GM12878 (cell line): ENCODE measurements around the gene EIF2S3B. TPM values are rescaled to one million over a fixed set of nuclear protein-coding genes. Genes with fewer than 3 reads are reported as not detected.

ENCODE experiments used
- ATAC-seq: fragments of 200-7000 bp; cut with Tn5 transposase; 3 replicates; pipeline ENCODE4 v1.9.1; 2020; ENCODE audit warnings: mild to moderate bottlenecking, moderate library complexity
- BruUV-seq: library from RNA; stranded (reverse); fragments of 400-500 nt; replicated peaks from 2 replicates; lab custom pipeline; 2021; lab: Mats Ljungman, UMichigan
- CTCF ChIA-PET: fragments of 300-600 bp; sonication (Branson Sonifier 250); formaldehyde crosslinking; extraction: SDS; loops from one replicate; lab custom pipeline; 2021; ENCODE audit warnings: inconsistent platforms; lab: Yijun Ruan, JAX
- POLR2A ChIA-PET: fragments of 350-600 bp; formaldehyde crosslinking; extraction: SDS; loops from one replicate; lab custom pipeline; 2021; ENCODE audit warnings: inconsistent platforms; lab: Charles Lee
- RAD21 ChIA-PET: fragments of 300-600 bp; sonication (Branson Sonifier 250); formaldehyde crosslinking; loops from one replicate; lab custom pipeline; 2023; ENCODE audit warnings: antibody characterized with exemption; ENCODE audit not compliant: unreplicated experiment; lab: Charles Lee
- SMC1A ChIA-PET: fragments of 300-600 bp; sonication (Branson Sonifier 250); formaldehyde crosslinking; loops from one replicate; lab custom pipeline; 2023; ENCODE audit not compliant: unreplicated experiment, uncharacterized antibody; lab: Charles Lee
- DNase-seq: peaks from one replicate; pipeline ENCODE4 v3.0.0-alpha.2; 2011; ENCODE audit warnings: low read depth, low spot score
- FAIRE-seq: peaks from 3 replicates; lab custom pipeline; 2011; peaks lifted over from hg19 to GRCh38; lab: Jason Lieb, UNC
- H2AFZ ChIP-seq: 2 replicates; pipeline ENCODE4 v1.6.0; 2011; ENCODE audit warnings: low read depth, low read length, control low read depth; ENCODE audit not compliant: control insufficient read depth
- H3K27ac ChIP-seq: 2 replicates; pipeline ENCODE4 v1.5.1; 2011; ENCODE audit warnings: control low read depth; ENCODE audit not compliant: control insufficient read depth, insufficient read depth
- H3K27me3 ChIP-seq, 2 experiments: replicated peaks in 1 of 2; 2 replicates each; pipeline versions ENCODE4 v1.6.0 to v1.6.1; 2011; ENCODE audit warnings: low read length in 1 of 2; ENCODE audit not compliant: control insufficient read depth in 2 of 2, insufficient read depth in 2 of 2
- H3K36me3 ChIP-seq, 2 experiments: 2 replicates each; pipeline ENCODE4 v1.5.1; 2011; ENCODE audit warnings: low read length in 1 of 2; ENCODE audit not compliant: control insufficient read depth in 2 of 2, insufficient read depth in 2 of 2
- H3K4me1 ChIP-seq: 2 replicates; pipeline ENCODE4 v1.6.1; 2011; ENCODE audit warnings: mild to moderate bottlenecking, low read length, moderate library complexity, mixed read lengths; ENCODE audit not compliant: control insufficient read depth, insufficient read depth
- H3K4me2 ChIP-seq: 2 replicates; pipeline ENCODE4 v1.6.0; 2011; ENCODE audit warnings: control low read depth; ENCODE audit not compliant: control insufficient read depth, insufficient read depth
- H3K4me3 ChIP-seq: fragments of 200-600 bp; sonication (generic); 2 replicates; pipeline ENCODE4 v1.5.1; 2016
- H3K79me2 ChIP-seq: 2 replicates; pipeline ENCODE4 v1.6.0; 2011; ENCODE audit warnings: low read length; ENCODE audit not compliant: control insufficient read depth, insufficient read depth
- H3K9ac ChIP-seq: 2 replicates; pipeline ENCODE4 v1.8.0; 2011; ENCODE audit warnings: low read length, control low read depth, mixed read lengths; ENCODE audit not compliant: control insufficient read depth, insufficient read depth
- H3K9me3 ChIP-seq: replicated peaks from 3 replicates; pipeline ENCODE4 v1.5.1; 2011; ENCODE audit warnings: mild to moderate bottlenecking, low read length; ENCODE audit not compliant: control insufficient read depth, insufficient read depth
- H4K20me1 ChIP-seq: 2 replicates; pipeline ENCODE4 v1.6.0; 2011; ENCODE audit not compliant: control insufficient read depth, insufficient read depth
- ATF2 ChIP-seq: IDR thresholded peaks from 2 replicates; pipeline ENCODE4 v1.6.1; 2012; ENCODE audit warnings: low read length, inconsistent platforms
- ATF7 ChIP-seq: fragments of 450-650 bp; IDR thresholded peaks from 2 replicates; pipeline ENCODE4 v1.6.1; 2016; ENCODE audit warnings: low read depth, mild to moderate bottlenecking
- DPF2 ChIP-seq: fragments of 450-650 bp; IDR thresholded peaks from 2 replicates; pipeline ENCODE4 v1.6.1; 2017; ENCODE audit warnings: mild to moderate bottlenecking
- JUND ChIP-seq: IDR thresholded peaks from 2 replicates; pipeline ENCODE4 v1.6.1; 2012; ENCODE audit warnings: low read depth, mild to moderate bottlenecking, low read length, improper control_type of control experiment, moderate library complexity
- KDM1A ChIP-seq: fragments of 200-600 bp; sonication (generic); IDR thresholded peaks from 2 replicates; pipeline ENCODE4 v1.6.1; 2016; ENCODE audit warnings: borderline replicate concordance
- PAX5 ChIP-seq: IDR thresholded peaks from 2 replicates; pipeline ENCODE4 v1.6.1; 2011; ENCODE audit warnings: low read depth, low read length, borderline replicate concordance
- RAD21 ChIP-seq: IDR thresholded peaks from 2 replicates; pipeline ENCODE4 v1.6.1; 2011; ENCODE audit warnings: mild to moderate bottlenecking, low read depth, low read length, moderate library complexity; ENCODE audit not compliant: insufficient read depth
- RCOR1 ChIP-seq: conservative IDR thresholded peaks from 2 replicates; pipeline ENCODE4 v1.6.1; 2012; ENCODE audit warnings: low read depth, low read length, improper control_type of control experiment
- SMC3 ChIP-seq: IDR thresholded peaks from 2 replicates; pipeline ENCODE4 v1.6.1; 2011; ENCODE audit warnings: low read length, improper control_type of control experiment, borderline replicate concordance
- TCF3 ChIP-seq: IDR thresholded peaks from 2 replicates; pipeline ENCODE4 v1.6.1; 2012; ENCODE audit warnings: low read depth, mild to moderate bottlenecking, low read length, borderline replicate concordance; ENCODE audit not compliant: insufficient read depth
- YBX1 ChIP-seq: fragments of 450-650 bp; IDR thresholded peaks from 2 replicates; pipeline ENCODE4 v1.6.1; 2016; ENCODE audit warnings: antibody characterized with exemption
- ZBTB11 ChIP-seq: fragments of 450-650 bp; formaldehyde crosslinking; IDR thresholded peaks from 2 replicates; pipeline ENCODE4 v1.5.0; 2022; ENCODE audit warnings: mild to moderate bottlenecking, missing genetic modification characterization
- WGBS: methylation state at CpG from one replicate; pipeline ENCODE4 v1.1.6; 2016; ENCODE audit warnings: low lambda C conversion rate; ENCODE audit not compliant: insufficient replicate concordance, insufficient coverage; ENCODE audit errors: missing lambda C conversion rate; 5-methylcytosine and 5-hydroxymethylcytosine counted together
- in situ Hi-C: fragments of 300-500 bp; cut with MboI; formaldehyde crosslinking; loops from 9 replicates; pipeline ENCODE4 v1.14.3; 2018; ENCODE audit warnings: mixed read lengths
- intact Hi-C: fragments of 100-400 bp; cut with micrococcal nuclease; formaldehyde crosslinking; loops from one replicate; pipeline ENCODE4 v1.14.2; 2022; ENCODE audit not compliant: unreplicated experiment
- polyA plus RNA-seq, 11 experiments: library from polyadenylated mRNA; depleted of rRNA in 4 of 11; unstranded in 6 of 11; stranded (reverse) in 5 of 11; fragments of >200 nt; fragmentation: Nextera tagmentation in 4 of 11; fragmentation: Illumina TruSeq in 1 of 11; extraction: Ambion mirVana in 4 of 11; extraction: Trizol in 1 of 11; gene quantifications; 1 replicate in 1 of 11; 2 replicates in 10 of 11; pipeline versions ENCODE4 v1.2.1 to v1.2.3, GENCODE V29; 2011 to 2016; ENCODE audit warnings: inconsistent platforms in 2 of 11, missing spikeins in 2 of 11, low read depth in 1 of 11
- total RNA-seq, 4 experiments: library from RNA; depleted of rRNA in 3 of 4; stranded (reverse); fragments of >200 nt in 3 of 4; fragmentation: Illumina TruSeq in 1 of 4; extraction: Trizol in 1 of 4; gene quantifications; 2 replicates each; pipeline versions ENCODE4 v1.2.1 to v1.2.3, GENCODE V29; 2013 to 2021
- TF ChIP-seq, protein P1 (sequence below), 3 experiments: IDR thresholded peaks in 2 of 3; conservative IDR thresholded peaks in 1 of 3; 2 replicates each; pipeline ENCODE4 v1.5.1; 2011; ENCODE audit warnings: low read depth in 3 of 3, low read length in 3 of 3, mild to moderate bottlenecking in 3 of 3, control low read depth in 2 of 3, moderate library complexity in 2 of 3, inconsistent platforms in 1 of 3, mixed read lengths in 1 of 3; ENCODE audit not compliant: control insufficient read depth in 2 of 3, insufficient read depth in 1 of 3; ENCODE audit errors: extremely low read depth in 1 of 3

The EIF2S3B gene
- total and polyA plus RNA-seq, 10 of the 15 experiments (the other 5 are each of a cell fraction or from before 2014, with no cell fraction given): 0.18 to 2.2 (median 1.4) TPM; not detected in 1

- no peak for TF ChIP-seq ZBTB11
- TF ChIP-seq, all 136 proteins: peak for 0
These were observed 7.6 kb upstream of the EIF2S3B start (continued) for GRCh38 chr12:10498042-10498441.

DNA sequence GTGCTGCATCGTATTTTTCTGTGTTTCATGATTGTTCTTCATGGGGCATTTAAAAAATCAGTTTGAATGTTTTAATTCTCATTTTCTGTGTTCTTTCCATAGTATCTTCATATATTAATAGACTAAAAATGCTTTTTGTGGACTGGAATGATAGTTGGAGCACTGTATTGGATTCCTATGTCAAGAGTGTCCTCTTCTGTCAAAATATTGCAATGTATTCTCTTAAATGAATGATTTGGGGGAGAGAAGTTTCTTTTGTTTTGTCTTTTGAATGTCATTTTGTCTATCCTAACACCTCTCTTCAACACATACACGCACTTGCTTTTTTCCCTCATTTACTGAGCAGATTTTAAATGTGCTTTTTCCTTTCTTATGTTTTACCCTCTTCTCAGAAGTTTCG lies 4.7 kb upstream of the EIF2S3B start:
- H2AFZ ChIP-seq: peak overlapping the region; percentile 37
- in situ Hi-C loops: no loop called here
- ATAC-seq (no peak), DNase-seq (no peak), FAIRE-seq (no peak)
- BruUV-seq: no TSS peak
- no peaks in the 10 kb centered on the region for H3K79me2 ChIP-seq
- no peaks in the 10 kb centered on the region for H4K20me1 ChIP-seq
- ChIA-PET RAD21 (interaction anchor here (2.2 kb wide), 1 partner anchor 134 kb away, joined by 7 read pairs; no protein-coding TSS in a partner anchor), SMC1A (interaction anchor here (0.9 to 2.4 kb wide), 4 partner anchors 135 to 348 kb away, joined by 3 to 9 read pairs (median 5); no protein-coding TSS in a partner anchor), POLR2A (no interaction called here)
- H3K4me3 ChIP-seq: no peak overlapping the region
- H3K27me3 ChIP-seq: no peaks in the 10 kb centered on the region
- no peaks in the 10 kb centered on the region for H3K4me1 ChIP-seq
- intact Hi-C loops: loop anchor here (5.0 kb wide), 1 partner anchor 259 kb away; no protein-coding TSS in a partner anchor
- no peak overlapping the region for H3K27ac ChIP-seq
- H3K9ac ChIP-seq: no peak overlapping the region
- no peaks in the 10 kb centered on the region for H3K36me3 ChIP-seq
- H3K4me2 ChIP-seq: no peak overlapping the region
- no peak for TF ChIP-seq TCF3
- no peak for TF ChIP-seq ATF2
- TF ChIP-seq PAX5: no peak
- no peak for TF ChIP-seq KDM1A
- no peak for TF ChIP-seq RCOR1
- TF ChIP-seq JUND: no peak
- TF ChIP-seq YBX1: no peak
- peak; percentile 64 for TF ChIP-seq RAD21
- TF ChIP-seq SMC3: peak; percentile 48; the same call in 1 of the 2 replicates
- TF ChIP-seq ATF7: no peak
- TF ChIP-seq DPF2: no peak
- TF ChIP-seq, protein P1, sequence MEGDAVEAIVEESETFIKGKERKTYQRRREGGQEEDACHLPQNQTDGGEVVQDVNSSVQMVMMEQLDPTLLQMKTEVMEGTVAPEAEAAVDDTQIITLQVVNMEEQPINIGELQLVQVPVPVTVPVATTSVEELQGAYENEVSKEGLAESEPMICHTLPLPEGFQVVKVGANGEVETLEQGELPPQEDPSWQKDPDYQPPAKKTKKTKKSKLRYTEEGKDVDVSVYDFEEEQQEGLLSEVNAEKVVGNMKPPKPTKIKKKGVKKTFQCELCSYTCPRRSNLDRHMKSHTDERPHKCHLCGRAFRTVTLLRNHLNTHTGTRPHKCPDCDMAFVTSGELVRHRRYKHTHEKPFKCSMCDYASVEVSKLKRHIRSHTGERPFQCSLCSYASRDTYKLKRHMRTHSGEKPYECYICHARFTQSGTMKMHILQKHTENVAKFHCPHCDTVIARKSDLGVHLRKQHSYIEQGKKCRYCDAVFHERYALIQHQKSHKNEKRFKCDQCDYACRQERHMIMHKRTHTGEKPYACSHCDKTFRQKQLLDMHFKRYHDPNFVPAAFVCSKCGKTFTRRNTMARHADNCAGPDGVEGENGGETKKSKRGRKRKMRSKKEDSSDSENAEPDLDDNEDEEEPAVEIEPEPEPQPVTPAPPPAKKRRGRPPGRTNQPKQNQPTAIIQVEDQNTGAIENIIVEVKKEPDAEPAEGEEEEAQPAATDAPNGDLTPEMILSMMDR (IDR thresholded peaks at IDR 0.05 in 2 of 3, conservative IDR thresholded peaks at IDR 0.05 in 1 of 3; ENCODE audit: control insufficient read depth in 2 of 3, extremely low read depth in 1 of 3, insufficient read depth in 1 of 3, low read depth in 3 of 3, low read length in 3 of 3): peak in 1 of 3 experiments; percentile 30; a peak in 1 of 6 replicates
- TF ChIP-seq, all 136 proteins: peak for 3
- WGBS: 16% methylated on average over 3 of the region's 3 CpGs
- CTCF ChIA-PET: interaction anchor here (0.9 kb wide), 1 partner anchor 170 kb away, joined by 4 read pairs; no protein-coding TSS in a partner anchor
- no peaks in the 10 kb centered on the region; the same call in 1 of the 3 replicates for H3K9me3 ChIP-seq
